Heart left ventricle (tissue), 13 donors: ENCODE measurements around the gene SSH2.

Experiments
- CTCF ChIP-seq, 12 donors: fragments of 200-600 bp; sonication (generic) in 4 of 12; IDR thresholded peaks; one replicate each; pipeline versions ENCODE4 v1.5.0 to v1.8.0; 2018 to 2022; ENCODE audit warnings: antibody characterized with exemption in 12 of 12, mild to moderate bottlenecking in 5 of 12
- POLR2A ChIP-seq, 2 donors: fragments of 450-650 bp; IDR thresholded peaks; one replicate each; pipeline ENCODE4 v1.6.1; 2017; ENCODE audit warnings: antibody characterized with exemption in 2 of 2, mild to moderate bottlenecking in 2 of 2, moderate library complexity in 2 of 2
- donor health status: ischemic (EF 13 %, LVEDD 7.1; RV severe dilation, severe dysfunction).
- donor health status: DM: no; HTN: yes; CAD: no.
- donor health status: DM: no; HTN: no; CAD: no.
- donor health status: ischemic (EF 25% LVEDD 6.9; RV normal size, moderate dysfunction).
- donor health status: ischemic (EF 25% LVEDD 5.7; RV mildly dilated, moderate dysfunction).
- donor health status: ischemic (EF 35%, LVEDD 5.7; RV mildly dilated, moderate dysfunction).
- donor health status: nonischemic (EF 11% LVEDD 7.7; RV severe dilation, severe dysfunction).
- donor health status: DM: yes; HTN: yes; CAD: no.
- donor health status: PGD.
- donor health status: ischemic (EF 29% LVEDD 5.4; RV normal size, mild dysfunction).
- donor health status: nonischemic (EF 23%, LVEDD 6.1; RV moderate dilation, normal function).

- TF ChIP-seq CTCF (IDR thresholded peaks at IDR 0.05) = no peak
- no peak for TF ChIP-seq POLR2A (IDR thresholded peaks at IDR 0.05)
These were observed 280.7 kb downstream of the SSH2 start for GRCh38 chr17:29649359-29649758.
